ENCODE data around the gene ARFGAP2.

ARFGAP2 gene

DNA sequence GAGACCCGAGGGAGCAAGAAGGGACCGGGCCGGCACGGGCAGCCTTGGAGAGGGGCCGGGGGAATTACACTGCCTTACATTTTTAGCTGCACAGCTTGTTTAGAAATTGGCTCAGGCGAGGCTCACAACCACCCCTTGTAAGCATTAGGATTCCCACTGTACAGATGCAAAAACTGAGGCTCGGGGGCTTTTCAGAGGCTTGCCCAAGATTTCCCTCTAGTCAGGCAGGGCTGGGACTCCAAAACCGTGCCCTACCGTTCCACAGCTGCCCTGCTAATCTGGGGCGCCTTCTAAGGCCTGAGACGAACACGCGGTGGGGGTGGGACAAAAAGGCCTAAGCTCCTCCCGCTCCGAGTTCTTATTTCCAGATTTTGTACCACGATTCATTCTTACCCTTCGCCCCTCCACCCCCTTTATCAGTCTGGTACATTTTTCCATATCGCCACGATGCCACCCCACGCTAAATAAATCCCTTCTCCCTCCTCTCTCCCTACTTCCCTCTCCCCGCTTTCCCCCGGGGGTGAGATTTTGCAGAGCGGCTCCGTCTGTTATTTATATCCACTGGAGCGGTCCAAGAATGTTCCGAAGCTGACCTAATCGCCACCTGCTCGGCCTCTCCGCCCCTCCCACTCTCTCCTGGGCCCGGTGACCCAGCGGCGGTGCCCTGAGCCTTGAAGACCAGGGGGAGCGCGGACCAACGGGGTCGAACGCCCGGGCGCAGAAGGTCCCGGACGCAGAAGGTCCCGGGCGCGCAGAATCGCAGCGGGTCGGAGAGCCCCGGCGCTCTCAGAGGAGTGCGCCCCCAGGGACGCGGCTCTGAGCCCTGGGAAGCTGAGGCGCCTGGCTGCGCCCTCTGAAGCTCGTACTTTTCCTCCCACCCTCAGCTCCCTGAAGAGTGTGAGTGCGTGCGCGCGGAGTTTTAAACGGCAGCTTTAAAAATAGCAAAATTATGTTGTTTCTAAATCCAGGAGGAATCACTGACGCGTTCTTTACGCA lies 10.3 kb upstream of the ARFGAP2 start:
- peak; percentile 77 for DNase-seq

DNA sequence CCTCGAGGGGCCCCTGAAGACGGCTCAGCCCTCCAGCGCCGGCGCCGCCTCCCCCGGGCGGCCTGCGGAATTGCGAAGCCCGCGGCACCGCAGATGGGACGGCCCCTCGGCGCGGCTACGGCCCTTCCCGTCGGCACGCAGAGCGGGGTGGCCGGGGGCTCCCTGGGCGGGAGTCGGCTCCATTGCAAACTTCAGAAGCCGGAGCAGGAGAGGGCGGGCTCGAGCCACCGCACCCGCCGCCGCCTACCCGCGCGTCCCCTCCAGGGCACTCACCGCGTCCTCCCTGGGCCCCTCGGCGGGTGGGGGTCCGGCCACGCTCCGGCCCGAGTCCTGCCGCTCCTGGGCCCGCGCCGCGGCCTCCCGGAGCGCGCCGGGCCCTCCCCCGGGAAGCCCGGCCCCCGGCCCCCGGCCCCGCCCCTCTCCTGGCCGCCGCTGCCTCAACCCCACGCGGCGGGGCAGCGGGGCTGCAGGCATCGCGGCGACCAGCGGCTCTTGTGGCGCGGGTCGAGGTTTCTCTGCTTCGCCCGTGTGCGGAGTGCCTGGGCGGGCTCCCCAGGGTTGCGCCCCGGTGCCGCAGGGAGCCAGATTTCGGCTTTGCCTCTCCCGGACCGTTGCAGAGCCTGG lies 9.5 kb upstream of the ARFGAP2 start, which contains the start of gene PACSIN3:
PACSIN3 (minus strand) TSS at position 359 of the 624 bp plus-strand sequence. CDS start 3,707 bp downstream, outside the sequence.
- peak; percentile 72 for DNase-seq

DNA sequence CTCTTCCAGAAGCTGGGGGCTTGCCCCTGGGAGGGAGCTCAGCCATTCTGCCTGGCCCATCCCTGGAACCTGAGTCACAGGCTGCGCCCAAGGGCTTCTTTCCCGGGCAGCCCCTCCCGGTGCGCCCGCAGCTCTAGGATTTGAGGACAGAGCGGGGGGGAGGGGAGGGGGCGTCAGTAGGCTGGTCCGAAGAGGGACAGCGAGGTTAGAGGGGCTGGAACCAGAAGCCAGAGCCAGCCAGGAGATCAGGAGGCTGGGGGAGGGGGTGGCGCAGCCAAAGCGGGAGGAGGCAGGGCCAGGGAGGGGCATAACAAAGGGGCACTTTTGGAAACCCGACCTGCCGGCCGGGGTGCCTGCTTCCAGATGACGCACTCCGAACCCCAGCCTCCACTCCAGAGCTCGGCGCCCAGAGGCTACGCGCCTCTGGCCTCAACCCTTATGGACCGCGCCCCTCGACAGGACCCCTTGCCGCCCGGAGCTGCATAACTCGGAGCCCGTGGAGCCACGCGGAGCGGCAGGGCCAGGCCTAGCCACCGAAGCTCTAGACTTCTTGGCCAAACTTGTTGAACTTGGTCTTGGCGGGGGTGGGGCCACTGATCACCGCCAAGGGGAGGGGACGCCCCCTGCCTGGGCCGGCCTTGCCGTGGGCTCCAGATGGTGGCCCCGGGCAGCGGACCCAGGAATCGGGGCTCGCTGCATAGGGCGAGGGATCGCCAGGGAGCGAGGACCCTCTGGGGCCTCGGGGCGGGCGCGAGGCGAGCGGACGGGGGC lies 8.8 kb upstream of the ARFGAP2 start:
- DNase-seq: peak; percentile 30

DNA sequence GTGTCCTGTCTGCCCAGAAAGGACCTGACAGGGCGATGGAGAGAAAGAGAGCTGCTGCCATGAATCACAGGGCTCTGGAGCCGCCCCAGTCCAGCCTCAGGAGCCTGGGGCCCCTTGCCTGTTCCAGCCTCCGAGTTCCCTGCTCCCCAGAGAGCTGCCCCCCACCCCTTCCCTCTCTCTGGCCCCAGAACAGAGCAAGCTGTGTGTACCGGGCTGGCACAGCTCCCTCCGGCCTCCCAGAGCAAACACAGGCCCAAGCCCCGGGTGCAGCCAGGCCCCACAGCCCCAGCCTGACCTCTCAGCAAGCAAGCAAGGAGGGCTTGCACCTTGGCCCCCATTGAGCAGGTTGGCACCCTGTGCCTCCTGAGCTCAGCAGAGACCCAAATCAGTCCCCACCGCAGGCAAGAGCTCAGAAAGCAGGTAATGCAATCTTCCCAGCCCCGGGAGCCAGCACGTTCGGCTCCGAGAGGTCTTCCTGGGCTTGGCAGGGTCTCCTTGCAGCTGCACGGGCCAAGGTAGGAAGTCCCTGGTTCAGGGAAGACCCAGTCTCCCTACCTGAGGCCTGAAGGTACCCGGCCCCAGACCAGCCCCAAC lies 8.1 kb upstream of the ARFGAP2 start:
- no peak for DNase-seq

DNA sequence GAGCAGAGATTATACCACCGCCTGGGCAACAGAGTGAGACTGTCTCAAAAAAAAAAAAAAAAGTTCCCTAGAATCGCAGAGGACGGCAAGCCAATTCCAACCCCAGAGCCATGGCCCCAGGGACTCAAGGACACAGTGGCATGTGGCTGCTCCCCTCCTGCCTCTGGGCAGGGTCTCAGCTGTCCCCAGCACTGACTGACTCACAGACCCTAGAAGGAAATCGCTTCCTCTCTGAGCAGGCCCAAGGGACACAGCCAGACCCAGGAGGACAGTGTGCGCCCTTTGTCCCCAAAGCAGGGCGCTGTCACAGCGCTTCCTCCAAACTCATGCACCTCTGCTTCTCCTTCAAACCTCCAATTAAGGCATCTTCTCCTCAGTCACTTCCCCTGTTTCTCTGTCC lies 7.3 kb upstream of the ARFGAP2 start:
- DNase-seq: no peak

DNA sequence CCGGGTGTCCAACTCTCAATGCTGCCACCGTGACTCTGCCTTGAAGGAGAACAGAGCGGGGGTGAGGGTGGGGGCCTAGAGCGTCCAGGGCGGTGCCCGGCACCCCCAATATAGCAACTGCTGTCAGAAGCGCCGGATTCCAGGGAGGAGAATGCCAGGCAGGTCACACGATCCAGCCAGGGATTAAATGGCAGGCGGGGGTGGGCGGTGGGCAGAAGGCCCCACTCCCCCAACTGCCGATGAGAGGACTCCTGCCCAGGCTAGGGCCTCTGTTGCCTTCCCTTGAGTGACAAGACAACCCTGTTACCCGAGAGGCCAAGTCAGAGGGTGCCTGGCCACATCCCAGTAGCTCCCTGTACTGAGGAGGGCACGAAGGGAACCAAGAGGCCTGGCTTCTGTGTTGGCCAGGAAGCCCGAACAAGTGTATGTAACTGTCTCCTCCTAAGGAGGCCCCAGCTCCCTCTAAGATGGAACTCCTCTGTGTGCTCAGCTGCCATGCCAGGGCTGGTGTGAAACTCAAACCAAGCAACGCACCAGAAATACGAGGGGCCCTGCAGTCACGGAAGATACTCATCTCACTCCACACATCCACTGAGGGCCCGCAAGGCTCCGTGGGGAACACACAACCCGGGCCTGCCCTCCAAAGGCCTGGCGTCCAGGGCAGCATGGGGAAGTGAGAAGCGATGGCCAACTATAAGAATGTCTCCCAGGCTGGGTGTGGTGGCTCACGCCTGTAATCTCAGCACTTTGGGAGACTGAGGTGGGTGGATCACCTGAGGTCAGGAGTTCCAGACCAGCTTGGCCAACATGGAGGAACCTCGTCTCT lies 6.6 kb upstream of the ARFGAP2 start:
- no peak for DNase-seq

DNA sequence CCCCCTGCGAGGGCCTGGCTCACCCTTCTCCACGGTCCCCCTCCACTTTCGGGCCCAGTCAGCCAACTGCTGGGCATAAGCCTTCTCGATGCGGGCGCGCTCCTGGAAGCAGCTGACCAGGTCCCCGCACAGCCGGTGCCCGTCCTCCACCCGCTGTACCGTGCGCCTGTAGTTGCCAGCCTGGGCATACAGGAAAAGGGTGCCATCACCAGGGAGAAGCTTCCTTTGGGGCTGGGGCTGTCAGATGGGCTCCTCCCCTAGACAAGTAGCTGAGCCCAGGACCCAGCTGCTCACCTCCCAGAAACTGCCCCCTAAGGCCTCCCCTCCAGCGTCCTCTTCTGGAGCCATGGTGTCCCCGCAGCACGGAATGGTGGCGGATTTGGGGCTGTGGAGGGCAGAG lies 5.7 kb upstream of the ARFGAP2 start:
- no peak for DNase-seq

DNA sequence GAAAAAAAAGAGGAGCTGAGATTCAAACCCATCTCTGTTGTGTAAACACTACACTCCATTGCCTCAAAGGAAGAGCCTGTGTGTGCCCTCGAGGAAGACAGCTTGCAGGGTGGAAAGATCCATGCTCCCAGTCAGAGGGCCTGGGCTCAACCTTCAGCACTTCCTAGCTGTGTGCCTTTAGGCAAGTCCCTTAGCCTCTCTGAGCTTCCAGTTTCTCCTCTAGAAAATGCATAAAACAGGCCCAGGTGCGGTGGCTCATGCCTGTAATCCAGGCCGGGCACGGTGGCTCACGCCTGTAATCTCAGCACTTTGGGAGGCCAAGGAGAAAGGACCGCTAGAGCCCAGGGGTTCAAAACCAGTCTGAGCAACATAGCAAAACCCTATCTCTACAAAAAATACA lies 4.6 kb upstream of the ARFGAP2 start:
- no peak for DNase-seq

DNA sequence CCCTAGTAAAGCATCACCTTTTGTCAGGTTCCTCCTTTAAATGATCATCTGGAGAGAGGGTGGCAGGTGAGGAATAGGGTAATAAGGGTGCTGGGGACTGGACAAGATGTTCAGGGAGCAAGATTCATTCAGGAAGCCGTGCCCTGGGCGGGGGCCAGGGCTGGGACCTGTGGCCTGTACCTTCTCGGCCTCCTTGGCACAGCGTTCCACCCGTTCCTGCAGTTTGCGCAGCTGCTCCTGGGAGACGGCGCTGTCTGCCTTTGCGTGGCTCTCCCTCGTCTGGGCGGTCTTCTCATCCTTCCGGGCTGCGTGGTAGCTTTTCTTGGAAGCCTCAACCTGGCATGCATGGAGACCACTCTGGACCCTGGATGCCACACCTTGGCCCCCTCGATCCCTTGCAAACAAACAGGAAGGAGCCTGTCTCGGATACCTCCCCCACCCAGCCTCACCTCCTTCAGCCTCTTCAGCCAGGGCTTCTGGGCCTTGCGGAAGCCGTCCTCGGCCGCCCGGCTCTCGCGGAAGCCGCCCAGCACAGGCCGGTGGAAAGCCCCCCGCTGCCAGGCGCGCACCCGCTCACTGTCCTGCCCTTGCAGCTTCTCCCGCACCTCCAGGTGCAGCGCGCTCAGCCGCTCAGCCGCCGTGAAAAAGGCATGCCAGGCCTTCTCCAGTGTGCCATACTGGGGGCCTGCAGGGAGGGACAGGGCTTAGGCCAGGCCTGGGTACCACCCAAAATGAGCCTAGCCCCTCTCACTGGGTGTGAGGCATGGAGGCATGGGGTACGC lies 3.5 kb upstream of the ARFGAP2 start:
- no peak for DNase-seq

DNA sequence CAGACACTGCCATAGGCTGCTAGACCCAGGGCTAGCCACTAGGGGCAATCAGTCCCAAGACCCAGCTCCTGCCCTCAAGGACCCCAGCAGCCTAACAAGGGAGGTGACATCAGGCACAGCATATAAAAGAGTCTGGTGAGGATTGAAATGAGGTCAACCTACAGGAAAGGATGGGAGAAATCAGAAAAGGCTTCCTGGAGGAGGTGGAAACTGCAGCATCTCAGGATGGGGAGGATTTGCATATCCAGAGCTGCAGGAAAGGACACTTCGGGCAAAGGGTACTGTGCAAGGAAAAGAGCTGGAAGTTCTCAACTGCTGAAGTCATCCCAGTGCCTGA lies 2.9 kb upstream of the ARFGAP2 start:
- peak; percentile 62 for DNase-seq

DNA sequence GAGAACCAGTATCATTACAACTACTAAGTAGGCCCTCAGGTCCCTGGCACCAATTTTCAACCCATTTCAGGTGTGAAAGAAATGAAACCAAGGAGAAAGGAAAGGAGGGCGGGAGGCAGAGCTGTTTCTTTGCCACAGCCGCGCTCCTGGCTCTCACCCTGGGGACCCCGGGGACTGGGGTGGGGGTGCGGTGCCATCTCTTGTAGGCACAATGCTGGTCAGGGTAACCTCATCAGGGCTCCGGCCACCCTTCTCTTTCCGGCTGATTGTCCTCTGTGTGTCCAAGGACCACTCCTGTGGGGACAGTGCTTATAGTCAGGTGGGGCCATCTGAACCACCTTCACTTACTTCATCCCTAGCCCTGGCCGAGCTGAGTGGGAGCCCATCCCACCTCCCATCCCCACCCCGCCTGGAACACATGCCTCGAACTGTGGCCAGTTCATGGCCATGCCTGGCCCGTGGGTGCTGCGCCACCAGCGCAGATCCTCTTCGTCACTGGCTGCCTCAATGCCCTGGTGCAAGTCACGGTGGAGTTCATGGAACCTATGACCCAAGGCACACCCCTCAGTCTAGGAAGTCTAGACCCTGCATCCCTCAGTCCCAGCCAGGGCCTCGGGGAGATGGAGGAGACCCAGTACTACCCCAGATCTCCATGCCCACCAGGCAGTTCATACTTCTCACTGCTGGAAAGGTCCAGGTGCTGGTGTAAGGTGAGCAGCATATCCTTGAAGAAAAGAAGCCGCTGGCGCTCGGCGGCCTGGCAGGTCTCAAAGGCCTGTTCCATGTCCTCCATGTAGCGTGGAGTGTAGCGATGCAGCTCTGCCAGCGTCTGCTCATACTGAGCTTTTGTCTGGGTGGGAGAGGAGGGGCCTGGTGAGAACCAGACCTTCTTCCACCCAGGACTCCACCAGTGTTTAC lies 2.3 kb upstream of the ARFGAP2 start:
- DNase-seq: no peak

DNA sequence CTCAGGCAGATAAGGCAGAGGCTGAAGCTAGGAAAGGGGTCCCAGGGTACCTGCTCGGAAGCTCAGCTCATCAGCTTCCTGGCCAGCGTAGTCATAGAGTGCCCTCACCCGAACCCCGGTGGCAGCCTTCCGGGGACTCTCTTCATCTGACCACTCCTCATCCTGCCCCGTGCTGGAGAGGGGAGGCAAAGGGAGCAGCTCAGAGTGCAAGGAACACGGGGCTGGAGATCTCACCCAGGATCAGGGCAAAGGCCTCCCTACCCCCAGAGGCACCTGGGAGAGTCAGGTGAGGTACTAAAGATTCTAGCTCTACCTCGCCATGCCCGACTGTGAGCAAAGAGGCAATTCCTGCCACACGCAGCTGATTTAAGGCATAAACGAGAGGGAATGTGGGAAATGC lies 1.6 kb upstream of the ARFGAP2 start:
- DNase-seq: no peak

DNA sequence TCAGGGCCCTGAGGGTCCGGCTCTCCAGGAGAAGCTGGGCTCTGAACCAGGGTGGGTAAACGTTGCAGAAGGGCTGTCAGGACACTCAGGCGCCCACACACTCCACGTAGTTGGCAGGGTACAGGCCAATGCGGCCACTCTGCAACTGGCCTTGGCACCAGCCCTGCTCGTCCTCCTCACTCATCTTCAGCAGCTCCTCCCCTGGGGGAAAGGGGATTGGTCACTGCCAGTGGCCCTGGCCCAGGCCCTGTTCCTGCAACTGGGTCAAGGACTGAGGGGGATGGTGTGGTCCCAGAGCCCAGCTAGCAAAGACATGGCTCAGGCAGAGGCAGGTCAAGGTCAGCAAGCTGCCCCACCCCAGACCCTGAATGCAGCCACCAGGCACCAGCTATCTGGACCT lies 1.2 kb upstream of the ARFGAP2 start:
- DNase-seq: no peak

DNA sequence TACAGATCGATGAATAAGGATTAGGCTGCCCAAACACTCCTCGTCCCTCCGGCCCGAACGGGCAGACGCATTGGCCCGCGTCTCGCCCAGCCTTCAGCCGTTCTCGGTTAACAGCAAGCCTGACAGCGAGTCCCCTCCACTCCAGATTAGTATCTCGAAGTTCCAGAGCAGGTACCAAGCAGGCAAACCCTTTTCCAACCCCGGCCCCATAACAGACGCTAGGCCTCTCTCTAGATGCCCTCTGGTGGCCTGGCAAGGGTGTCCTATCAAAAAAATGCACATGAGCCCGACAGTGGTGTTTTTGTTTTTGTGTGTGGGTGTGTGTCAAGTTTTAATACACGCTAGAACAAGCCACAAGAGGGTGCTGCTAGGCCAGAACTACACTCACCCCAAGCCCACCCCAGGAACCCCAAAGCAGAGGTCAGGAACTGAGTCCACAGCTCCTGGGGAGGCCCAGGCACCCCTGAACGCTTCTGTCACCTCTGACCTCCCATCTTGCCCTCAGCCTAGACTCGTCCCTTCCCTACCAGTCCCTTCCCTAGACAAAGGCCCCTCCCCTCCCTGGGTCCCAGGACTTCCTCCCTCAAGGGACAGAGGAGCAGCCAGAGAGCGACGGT lies 658 bp upstream of the ARFGAP2 start:
- peak; percentile 78 for DNase-seq

DNA sequence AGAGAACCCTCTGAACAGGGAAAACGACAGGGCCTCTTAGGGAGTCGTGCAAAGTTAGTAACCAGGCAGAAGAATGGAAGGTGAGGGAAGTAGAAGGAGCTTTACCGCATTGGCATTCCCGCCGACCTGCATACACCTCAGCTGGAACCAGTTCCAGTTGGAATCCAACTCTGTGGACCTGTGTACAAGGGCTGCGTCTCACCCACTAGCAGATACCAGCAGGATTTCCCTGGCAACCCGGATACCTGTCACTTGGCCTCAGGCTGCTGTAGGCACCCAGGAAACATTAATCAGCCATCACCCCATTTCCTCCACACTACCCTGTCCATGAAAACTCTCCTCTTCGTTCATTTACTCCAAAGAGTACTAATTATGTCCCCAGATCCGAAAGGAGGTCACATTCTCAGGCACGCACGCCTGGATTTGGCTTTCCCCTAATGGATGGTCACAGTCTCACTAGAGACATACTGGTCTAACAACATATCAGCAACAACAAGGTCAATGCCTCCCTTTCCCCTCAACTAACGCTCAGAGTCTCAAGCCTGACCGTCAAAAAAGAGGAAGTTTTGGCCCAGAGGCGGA lies 842 bp downstream of the ARFGAP2 start:
- no peak for DNase-seq

DNA sequence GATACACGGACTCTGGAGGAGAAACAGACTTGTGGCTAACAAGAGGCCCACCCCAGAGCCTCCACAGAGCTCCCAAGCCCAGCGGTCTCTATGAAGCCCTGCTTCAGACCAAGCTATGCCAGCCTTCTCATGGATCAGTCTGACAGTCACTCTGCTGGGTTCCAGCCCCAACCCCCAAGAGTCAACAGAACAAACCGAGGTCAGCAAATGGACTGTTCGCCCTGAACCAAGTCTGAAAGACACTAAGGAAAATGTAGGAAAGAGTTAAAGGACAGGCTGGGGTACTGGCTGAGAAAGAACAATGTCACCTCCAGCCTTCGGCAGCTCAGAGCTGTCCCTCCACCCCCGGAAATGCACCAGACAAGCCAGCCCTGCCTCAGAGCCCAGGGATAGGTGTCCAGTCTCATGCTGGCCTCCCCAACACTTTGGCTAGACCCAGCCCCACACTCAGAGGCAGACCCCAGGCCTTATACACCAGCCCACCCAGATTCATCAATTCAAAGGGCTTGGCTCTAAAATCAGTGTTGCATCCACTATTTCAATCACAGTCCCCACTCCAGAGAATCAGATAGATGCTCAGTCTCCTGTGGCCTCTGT lies 3.8 kb downstream of the ARFGAP2 start:
- no peak for DNase-seq

DNA sequence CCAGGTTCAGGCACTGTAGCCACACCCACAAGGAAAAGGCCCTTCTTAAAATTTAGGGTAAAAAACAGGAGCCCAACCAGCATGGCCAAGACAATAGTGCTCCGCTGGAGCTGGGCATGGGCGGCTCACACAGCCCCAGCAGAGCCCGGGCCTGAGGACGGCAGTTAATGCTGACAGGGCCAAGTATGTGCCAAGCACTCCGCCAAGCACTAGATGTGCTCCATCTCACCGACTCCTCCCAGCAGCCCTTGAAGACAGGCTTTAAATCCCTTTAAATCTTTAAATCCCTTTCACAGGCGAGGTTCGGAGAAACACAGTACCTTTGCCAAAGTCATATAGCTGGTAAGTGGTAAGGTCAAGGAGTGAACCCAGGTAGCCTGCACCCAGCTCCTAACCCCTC lies 4.8 kb downstream of the ARFGAP2 start:
- no peak for DNase-seq

DNA sequence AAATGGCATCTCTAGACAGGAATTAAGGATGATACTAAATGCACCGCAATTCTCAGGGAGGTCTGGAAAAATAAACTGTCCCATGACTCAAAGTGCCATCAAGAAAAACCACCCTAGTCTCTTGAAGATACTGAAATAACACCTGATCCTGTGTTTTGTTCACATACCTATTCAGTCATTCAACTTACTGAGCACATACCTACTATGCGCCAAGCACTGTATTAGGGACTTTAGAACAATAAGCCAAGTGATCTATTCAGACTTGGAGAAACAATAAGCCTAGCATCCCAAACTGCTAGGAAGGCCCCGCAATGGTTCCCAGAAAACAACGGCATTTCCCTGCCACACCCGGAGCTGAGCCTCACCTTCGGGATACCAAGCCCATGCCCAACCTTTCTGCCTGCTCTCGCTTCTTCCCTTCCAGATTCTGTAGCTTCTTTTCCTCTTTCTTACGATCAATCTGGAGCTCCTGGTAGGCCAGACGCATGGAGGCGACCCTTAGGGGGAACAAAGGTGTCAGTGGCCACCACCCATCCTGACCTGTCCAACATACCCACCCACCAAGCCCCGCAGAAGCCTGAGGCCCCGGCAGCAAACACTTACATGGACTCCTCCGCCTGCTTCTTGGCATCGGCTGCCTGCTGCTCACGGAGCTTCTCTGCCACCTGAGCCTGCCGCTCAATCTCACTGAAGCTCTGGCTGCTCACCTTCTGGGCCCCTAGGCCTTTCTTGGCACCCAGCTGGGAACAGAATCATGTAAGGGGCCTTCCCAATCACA lies 5.4 kb downstream of the ARFGAP2 start:
- no peak for DNase-seq

Measured in stimulated activated CD4-positive, alpha-beta T cell treated with anti-CD3 and anti-CD28 coated beads, Interleukin-15, amount 100 ng/mL, for 24 hours (primary cell).